GM23338 (cell line): ENCODE results near the gene PPP6R2. TPM values are rescaled to one million over a fixed set of nuclear protein-coding genes. Genes with fewer than 3 reads are reported as not detected.

Source experiments
- ATAC-seq: fragments of 200-7000 bp; cut with Tn5 transposase; 3 replicates; pipeline ENCODE4 v1.9.1; 2020
- DNase-seq: peaks from one replicate; pipeline ENCODE4 v3.0.0-alpha.2; 2015; ENCODE audit warnings: low spot score
- H2AFZ ChIP-seq: fragments of 200-600 bp; sonication (generic); 2 replicates; pipeline ENCODE4 v1.8.0; 2016; ENCODE audit warnings: antibody characterized with exemption, mild to moderate bottlenecking, moderate library complexity
- H3F3A ChIP-seq: fragments of 200-600 bp; sonication (generic); replicated peaks from 2 replicates; pipeline ENCODE4 v1.8.0; 2017; ENCODE audit warnings: antibody characterized with exemption, mixed run types, low read depth
- H3K27ac ChIP-seq: fragments of 200-600 bp; sonication (generic); 2 replicates; pipeline ENCODE4 v1.6.1; 2016; ENCODE audit warnings: low read depth
- H3K27me3 ChIP-seq: fragments of 200-600 bp; sonication (generic); 2 replicates; pipeline ENCODE4 v1.8.0; 2016; ENCODE audit warnings: mild to moderate bottlenecking, mixed run types, moderate library complexity; ENCODE audit not compliant: insufficient read depth
- H3K36me3 ChIP-seq: fragments of 200-600 bp; sonication (generic); 2 replicates; pipeline ENCODE4 v1.8.0; 2016; ENCODE audit warnings: mild to moderate bottlenecking; ENCODE audit not compliant: insufficient read depth
- H3K4me1 ChIP-seq: fragments of 200-600 bp; sonication (generic); 2 replicates; pipeline ENCODE4 v1.8.0; 2016; ENCODE audit warnings: mild to moderate bottlenecking, moderate library complexity; ENCODE audit not compliant: insufficient read depth
- H3K4me2 ChIP-seq: fragments of 200-600 bp; sonication (generic); 2 replicates; pipeline ENCODE4 v1.7.1; 2017; ENCODE audit warnings: mixed run types
- H3K4me3 ChIP-seq: fragments of 200-600 bp; sonication (generic); 2 replicates; pipeline ENCODE4 v1.6.1; 2016; ENCODE audit warnings: mixed run types
- H3K79me2 ChIP-seq: fragments of 200-600 bp; sonication (generic); replicated peaks from 2 replicates; pipeline ENCODE4 v1.8.0; 2017; ENCODE audit warnings: mild to moderate bottlenecking; ENCODE audit not compliant: insufficient read depth
- H3K9me2 ChIP-seq: fragments of 200-600 bp; sonication (generic); 2 replicates; pipeline ENCODE4 v1.8.0; 2017; ENCODE audit not compliant: insufficient read depth
- H4K20me1 ChIP-seq: fragments of 200-600 bp; sonication (generic); replicated peaks from 2 replicates; pipeline ENCODE4 v1.8.0; 2017; ENCODE audit warnings: mild to moderate bottlenecking; ENCODE audit not compliant: insufficient read depth
- H3K27ac Mint-ChIP-seq: 2 replicates; pipeline ENCODE4 v1.8.0; 2020; ENCODE audit warnings: inconsistent platforms, mild to moderate bottlenecking, moderate library complexity, mixed read lengths
- H3K27me3 Mint-ChIP-seq: 3 replicates; pipeline ENCODE4 v1.8.0; 2022; ENCODE audit warnings: low read depth, mild to moderate bottlenecking, moderate library complexity, mixed read lengths, inconsistent platforms; ENCODE audit not compliant: insufficient read depth, poor library complexity
- H3K36me3 Mint-ChIP-seq: 3 replicates; pipeline ENCODE4 v1.8.0; 2021; ENCODE audit warnings: low read depth, mild to moderate bottlenecking, inconsistent platforms, moderate library complexity, mixed read lengths
- H3K4me1 Mint-ChIP-seq: 3 replicates; pipeline ENCODE4 v1.8.0; 2020; ENCODE audit warnings: mild to moderate bottlenecking, inconsistent platforms, mixed read lengths
- H3K4me3 Mint-ChIP-seq: 3 replicates; pipeline ENCODE4 v1.8.0; 2021; ENCODE audit warnings: moderate library complexity, mild to moderate bottlenecking, inconsistent platforms, mixed read lengths
- H3K9me3 Mint-ChIP-seq: 3 replicates; pipeline ENCODE4 v1.8.0; 2020; ENCODE audit warnings: moderate library complexity, mild to moderate bottlenecking, inconsistent platforms, mixed read lengths
- CREB1 ChIP-seq: fragments of 250-450 bp; sonication (Bioruptor Pico); IDR thresholded peaks from 2 replicates; pipeline ENCODE4 v1.5.0; 2020; ENCODE audit warnings: low read depth, mild to moderate bottlenecking, moderate library complexity
- EZH2 ChIP-seq: fragments of 200-600 bp; sonication (generic); IDR thresholded peaks from one replicate; pipeline ENCODE4 v1.8.0; 2017; ENCODE audit warnings: antibody characterized with exemption, mild to moderate bottlenecking, low read depth; ENCODE audit not compliant: unreplicated experiment
- EZH2phosphoT487 ChIP-seq: fragments of 200-600 bp; sonication (generic); IDR thresholded peaks from one replicate; pipeline ENCODE4 v1.8.1; 2018; ENCODE audit warnings: antibody characterized with exemption; ENCODE audit not compliant: unreplicated experiment
- JUNB ChIP-seq: IDR thresholded peaks from one replicate; pipeline ENCODE4 v1.6.1; 2016; ENCODE audit warnings: antibody characterized with exemption; ENCODE audit not compliant: unreplicated experiment
- NANOG ChIP-seq: IDR thresholded peaks from 2 replicates; pipeline ENCODE4 v1.6.1; 2016; ENCODE audit warnings: antibody characterized with exemption, borderline replicate concordance
- POLR2AphosphoS5 ChIP-seq: IDR thresholded peaks from 2 replicates; pipeline ENCODE4 v1.6.1; 2016; ENCODE audit warnings: antibody characterized with exemption, low read depth
- STAT1 ChIP-seq: IDR thresholded peaks from one replicate; pipeline ENCODE4 v1.6.1; 2016; ENCODE audit warnings: antibody characterized with exemption; ENCODE audit not compliant: unreplicated experiment
- ZNF114 ChIP-seq: fragments of 250-450 bp; sonication (Bioruptor Pico); IDR thresholded peaks from 2 replicates; pipeline ENCODE4 v1.5.0; 2020; ENCODE audit warnings: mild to moderate bottlenecking, moderate library complexity
- ZNF331 ChIP-seq: fragments of 250-450 bp; sonication (Bioruptor Pico); IDR thresholded peaks from 2 replicates; pipeline ENCODE4 v1.5.0; 2020; ENCODE audit warnings: low read depth, mild to moderate bottlenecking, moderate library complexity
- polyA plus RNA-seq: library from polyadenylated mRNA; unstranded; fragments of >200 nt; fragmentation: Nextera tagmentation; extraction: Ambion mirVana; gene quantifications from 2 replicates; pipeline ENCODE4 v1.2.1, GENCODE V29; 2016
- total RNA-seq: library from RNA; depleted of rRNA; stranded (reverse); fragments of >200 nt; shearing (Covaris generic); gene quantifications from 2 replicates; pipeline ENCODE4 v1.2.3, GENCODE V29; 2014
- TF ChIP-seq, protein P1 (sequence below): IDR thresholded peaks from 2 replicates; pipeline ENCODE4 v1.6.1; 2016; ENCODE audit warnings: antibody characterized with exemption
- TF ChIP-seq, protein P2 (sequence below): fragments of 250-450 bp; sonication (Bioruptor Pico); IDR thresholded peaks from 2 replicates; pipeline ENCODE4 v1.5.0; 2020; ENCODE audit warnings: mild to moderate bottlenecking, moderate library complexity
- TF ChIP-seq, protein P3 (sequence below): IDR thresholded peaks from one replicate; pipeline ENCODE4 v1.6.1; 2018; ENCODE audit warnings: antibody characterized with exemption; ENCODE audit not compliant: unreplicated experiment
- TF ChIP-seq, protein P4 (sequence below), 2 experiments: fragments of 200-600 bp in 1 of 2; sonication (generic) in 1 of 2; conservative IDR thresholded peaks; 2 replicates each; pipeline versions ENCODE4 v1.5.1 to v1.6.1; 2016 to 2017; ENCODE audit warnings: antibody characterized with exemption in 2 of 2, low read depth in 2 of 2, mild to moderate bottlenecking in 2 of 2, moderate library complexity in 1 of 2

PPP6R2 gene
- total and polyA plus RNA-seq, 2 experiments from 2014 or later: 11.9 to 45.8 TPM

DNA sequence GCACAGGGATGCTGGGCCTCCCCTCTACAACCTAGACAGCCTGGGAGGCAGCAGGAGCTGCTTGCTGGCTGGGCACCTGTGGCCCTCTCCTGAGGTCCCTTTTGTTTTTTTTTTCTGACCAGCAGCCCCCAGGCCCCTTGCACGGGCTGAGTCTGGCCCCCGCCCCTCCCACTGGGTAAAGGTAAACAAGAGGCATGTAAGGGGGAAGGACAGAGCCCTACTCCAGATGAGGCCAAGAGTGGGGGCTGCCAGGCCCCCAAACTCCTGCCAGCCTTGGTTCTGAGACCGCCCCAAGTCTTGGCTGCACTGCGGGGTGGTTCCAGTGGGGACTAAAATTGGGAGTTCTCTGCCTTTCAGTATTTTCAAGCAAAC, 44.9 kb upstream of the PPP6R2 start:
- H3K4me3 ChIP-seq: no peak overlapping the region
- Mint-ChIP-seq H3K27ac (no peak overlapping the region), H3K9me3 (no peaks in the 10 kb centered on the region), H3K4me1 (peaks cover 6% of the 10 kb centered on the region; the same call in 2 of the 3 replicates), H3K4me3 (no peak overlapping the region; the same call in 2 of the 3 replicates), H3K36me3 (no peaks in the 10 kb centered on the region), H3K27me3 (peaks cover 28% of the 10 kb centered on the region)
- ATAC-seq (no peak), DNase-seq (no peak)
- no peaks in the 10 kb centered on the region; the same call in 1 of the 2 replicates for H3F3A ChIP-seq
- H4K20me1 ChIP-seq: peaks cover 5% of the 10 kb centered on the region; the same call in 1 of the 2 replicates
- no peaks in the 10 kb centered on the region for H3K36me3 ChIP-seq
- H2AFZ ChIP-seq: no peak overlapping the region
- H3K79me2 ChIP-seq: peaks cover 42% of the 10 kb centered on the region
- no peaks in the 10 kb centered on the region for H3K27me3 ChIP-seq
- no peak overlapping the region for H3K27ac ChIP-seq
- H3K4me1 ChIP-seq: peaks cover 21% of the 10 kb centered on the region; the same call in 1 of the 2 replicates
- no peaks in the 10 kb centered on the region for H3K9me2 ChIP-seq
- H3K4me2 ChIP-seq: peak overlapping the region; percentile 43; the same call in 1 of the 2 replicates
- TF ChIP-seq EZH2 (no peak), CREB1 (CRISPR knock-in tag) (no peak), STAT1 (no peak), EZH2phosphoT487 (no peak), POLR2AphosphoS5 (no peak), JUNB (no peak), ZNF114 (CRISPR knock-in tag) (no peak), ZNF331 (CRISPR knock-in tag) (no peak), NANOG (no peak)
- TF ChIP-seq, protein P1, sequence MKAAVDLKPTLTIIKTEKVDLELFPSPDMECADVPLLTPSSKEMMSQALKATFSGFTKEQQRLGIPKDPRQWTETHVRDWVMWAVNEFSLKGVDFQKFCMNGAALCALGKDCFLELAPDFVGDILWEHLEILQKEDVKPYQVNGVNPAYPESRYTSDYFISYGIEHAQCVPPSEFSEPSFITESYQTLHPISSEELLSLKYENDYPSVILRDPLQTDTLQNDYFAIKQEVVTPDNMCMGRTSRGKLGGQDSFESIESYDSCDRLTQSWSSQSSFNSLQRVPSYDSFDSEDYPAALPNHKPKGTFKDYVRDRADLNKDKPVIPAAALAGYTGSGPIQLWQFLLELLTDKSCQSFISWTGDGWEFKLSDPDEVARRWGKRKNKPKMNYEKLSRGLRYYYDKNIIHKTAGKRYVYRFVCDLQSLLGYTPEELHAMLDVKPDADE: no peak
- TF ChIP-seq, protein P2, sequence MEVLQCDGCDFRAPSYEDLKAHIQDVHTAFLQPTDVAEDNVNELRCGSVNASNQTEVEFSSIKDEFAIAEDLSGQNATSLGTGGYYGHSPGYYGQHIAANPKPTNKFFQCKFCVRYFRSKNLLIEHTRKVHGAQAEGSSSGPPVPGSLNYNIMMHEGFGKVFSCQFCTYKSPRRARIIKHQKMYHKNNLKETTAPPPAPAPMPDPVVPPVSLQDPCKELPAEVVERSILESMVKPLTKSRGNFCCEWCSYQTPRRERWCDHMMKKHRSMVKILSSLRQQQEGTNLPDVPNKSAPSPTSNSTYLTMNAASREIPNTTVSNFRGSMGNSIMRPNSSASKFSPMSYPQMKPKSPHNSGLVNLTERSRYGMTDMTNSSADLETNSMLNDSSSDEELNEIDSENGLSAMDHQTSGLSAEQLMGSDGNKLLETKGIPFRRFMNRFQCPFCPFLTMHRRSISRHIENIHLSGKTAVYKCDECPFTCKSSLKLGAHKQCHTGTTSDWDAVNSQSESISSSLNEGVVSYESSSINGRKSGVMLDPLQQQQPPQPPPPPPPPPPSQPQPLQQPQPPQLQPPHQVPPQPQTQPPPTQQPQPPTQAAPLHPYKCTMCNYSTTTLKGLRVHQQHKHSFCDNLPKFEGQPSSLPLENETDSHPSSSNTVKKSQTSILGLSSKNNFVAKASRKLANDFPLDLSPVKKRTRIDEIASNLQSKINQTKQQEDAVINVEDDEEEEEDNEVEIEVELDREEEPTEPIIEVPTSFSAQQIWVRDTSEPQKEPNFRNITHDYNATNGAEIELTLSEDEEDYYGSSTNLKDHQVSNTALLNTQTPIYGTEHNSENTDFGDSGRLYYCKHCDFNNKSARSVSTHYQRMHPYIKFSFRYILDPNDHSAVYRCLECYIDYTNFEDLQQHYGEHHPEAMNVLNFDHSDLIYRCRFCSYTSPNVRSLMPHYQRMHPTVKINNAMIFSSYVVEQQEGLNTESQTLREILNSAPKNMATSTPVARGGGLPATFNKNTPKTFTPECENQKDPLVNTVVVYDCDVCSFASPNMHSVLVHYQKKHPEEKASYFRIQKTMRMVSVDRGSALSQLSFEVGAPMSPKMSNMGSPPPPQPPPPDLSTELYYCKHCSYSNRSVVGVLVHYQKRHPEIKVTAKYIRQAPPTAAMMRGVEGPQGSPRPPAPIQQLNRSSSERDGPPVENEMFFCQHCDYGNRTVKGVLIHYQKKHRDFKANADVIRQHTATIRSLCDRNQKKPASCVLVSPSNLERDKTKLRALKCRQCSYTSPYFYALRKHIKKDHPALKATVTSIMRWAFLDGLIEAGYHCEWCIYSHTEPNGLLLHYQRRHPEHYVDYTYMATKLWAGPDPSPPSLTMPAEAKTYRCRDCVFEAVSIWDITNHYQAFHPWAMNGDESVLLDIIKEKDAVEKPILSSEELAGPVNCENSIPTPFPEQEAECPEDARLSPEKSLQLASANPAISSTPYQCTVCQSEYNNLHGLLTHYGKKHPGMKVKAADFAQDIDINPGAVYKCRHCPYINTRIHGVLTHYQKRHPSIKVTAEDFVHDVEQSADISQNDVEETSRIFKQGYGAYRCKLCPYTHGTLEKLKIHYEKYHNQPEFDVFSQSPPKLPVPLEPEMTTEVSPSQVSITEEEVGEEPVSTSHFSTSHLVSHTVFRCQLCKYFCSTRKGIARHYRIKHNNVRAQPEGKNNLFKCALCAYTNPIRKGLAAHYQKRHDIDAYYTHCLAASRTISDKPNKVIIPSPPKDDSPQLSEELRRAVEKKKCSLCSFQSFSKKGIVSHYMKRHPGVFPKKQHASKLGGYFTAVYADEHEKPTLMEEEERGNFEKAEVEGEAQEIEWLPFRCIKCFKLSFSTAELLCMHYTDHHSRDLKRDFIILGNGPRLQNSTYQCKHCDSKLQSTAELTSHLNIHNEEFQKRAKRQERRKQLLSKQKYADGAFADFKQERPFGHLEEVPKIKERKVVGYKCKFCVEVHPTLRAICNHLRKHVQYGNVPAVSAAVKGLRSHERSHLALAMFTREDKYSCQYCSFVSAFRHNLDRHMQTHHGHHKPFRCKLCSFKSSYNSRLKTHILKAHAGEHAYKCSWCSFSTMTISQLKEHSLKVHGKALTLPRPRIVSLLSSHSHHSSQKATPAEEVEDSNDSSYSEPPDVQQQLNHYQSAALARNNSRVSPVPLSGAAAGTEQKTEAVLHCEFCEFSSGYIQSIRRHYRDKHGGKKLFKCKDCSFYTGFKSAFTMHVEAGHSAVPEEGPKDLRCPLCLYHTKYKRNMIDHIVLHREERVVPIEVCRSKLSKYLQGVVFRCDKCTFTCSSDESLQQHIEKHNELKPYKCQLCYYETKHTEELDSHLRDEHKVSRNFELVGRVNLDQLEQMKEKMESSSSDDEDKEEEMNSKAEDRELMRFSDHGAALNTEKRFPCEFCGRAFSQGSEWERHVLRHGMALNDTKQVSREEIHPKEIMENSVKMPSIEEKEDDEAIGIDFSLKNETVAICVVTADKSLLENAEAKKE (CRISPR knock-in tag): no peak
- TF ChIP-seq, protein P3, sequence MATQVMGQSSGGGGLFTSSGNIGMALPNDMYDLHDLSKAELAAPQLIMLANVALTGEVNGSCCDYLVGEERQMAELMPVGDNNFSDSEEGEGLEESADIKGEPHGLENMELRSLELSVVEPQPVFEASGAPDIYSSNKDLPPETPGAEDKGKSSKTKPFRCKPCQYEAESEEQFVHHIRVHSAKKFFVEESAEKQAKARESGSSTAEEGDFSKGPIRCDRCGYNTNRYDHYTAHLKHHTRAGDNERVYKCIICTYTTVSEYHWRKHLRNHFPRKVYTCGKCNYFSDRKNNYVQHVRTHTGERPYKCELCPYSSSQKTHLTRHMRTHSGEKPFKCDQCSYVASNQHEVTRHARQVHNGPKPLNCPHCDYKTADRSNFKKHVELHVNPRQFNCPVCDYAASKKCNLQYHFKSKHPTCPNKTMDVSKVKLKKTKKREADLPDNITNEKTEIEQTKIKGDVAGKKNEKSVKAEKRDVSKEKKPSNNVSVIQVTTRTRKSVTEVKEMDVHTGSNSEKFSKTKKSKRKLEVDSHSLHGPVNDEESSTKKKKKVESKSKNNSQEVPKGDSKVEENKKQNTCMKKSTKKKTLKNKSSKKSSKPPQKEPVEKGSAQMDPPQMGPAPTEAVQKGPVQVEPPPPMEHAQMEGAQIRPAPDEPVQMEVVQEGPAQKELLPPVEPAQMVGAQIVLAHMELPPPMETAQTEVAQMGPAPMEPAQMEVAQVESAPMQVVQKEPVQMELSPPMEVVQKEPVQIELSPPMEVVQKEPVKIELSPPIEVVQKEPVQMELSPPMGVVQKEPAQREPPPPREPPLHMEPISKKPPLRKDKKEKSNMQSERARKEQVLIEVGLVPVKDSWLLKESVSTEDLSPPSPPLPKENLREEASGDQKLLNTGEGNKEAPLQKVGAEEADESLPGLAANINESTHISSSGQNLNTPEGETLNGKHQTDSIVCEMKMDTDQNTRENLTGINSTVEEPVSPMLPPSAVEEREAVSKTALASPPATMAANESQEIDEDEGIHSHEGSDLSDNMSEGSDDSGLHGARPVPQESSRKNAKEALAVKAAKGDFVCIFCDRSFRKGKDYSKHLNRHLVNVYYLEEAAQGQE: no peak
- TF ChIP-seq, protein P4, sequence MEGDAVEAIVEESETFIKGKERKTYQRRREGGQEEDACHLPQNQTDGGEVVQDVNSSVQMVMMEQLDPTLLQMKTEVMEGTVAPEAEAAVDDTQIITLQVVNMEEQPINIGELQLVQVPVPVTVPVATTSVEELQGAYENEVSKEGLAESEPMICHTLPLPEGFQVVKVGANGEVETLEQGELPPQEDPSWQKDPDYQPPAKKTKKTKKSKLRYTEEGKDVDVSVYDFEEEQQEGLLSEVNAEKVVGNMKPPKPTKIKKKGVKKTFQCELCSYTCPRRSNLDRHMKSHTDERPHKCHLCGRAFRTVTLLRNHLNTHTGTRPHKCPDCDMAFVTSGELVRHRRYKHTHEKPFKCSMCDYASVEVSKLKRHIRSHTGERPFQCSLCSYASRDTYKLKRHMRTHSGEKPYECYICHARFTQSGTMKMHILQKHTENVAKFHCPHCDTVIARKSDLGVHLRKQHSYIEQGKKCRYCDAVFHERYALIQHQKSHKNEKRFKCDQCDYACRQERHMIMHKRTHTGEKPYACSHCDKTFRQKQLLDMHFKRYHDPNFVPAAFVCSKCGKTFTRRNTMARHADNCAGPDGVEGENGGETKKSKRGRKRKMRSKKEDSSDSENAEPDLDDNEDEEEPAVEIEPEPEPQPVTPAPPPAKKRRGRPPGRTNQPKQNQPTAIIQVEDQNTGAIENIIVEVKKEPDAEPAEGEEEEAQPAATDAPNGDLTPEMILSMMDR (conservative IDR thresholded peaks at IDR 0.05; ENCODE audit: low read depth in 2 of 2): no peak
